PC-3 (cell line): Measurements from ENCODE around the gene STH. TPM values are rescaled to one million over a fixed set of nuclear protein-coding genes. Genes with fewer than 3 reads are reported as not detected.

Experiments
- ATAC-seq: fragments of 200-7000 bp; cut with Tn5 transposase; 2 replicates; pipeline ENCODE4 v1.9.1; 2020; ENCODE audit warnings: mild to moderate bottlenecking, moderate library complexity
- BruUV-seq: library from RNA; stranded (reverse); fragments of 400-500 nt; replicated peaks from 2 replicates; lab custom pipeline; 2021; lab: Mats Ljungman, UMichigan
- CTCF ChIA-PET: fragments of 300-600 bp; sonication (Branson Sonifier 250); formaldehyde crosslinking; loops from one replicate; lab custom pipeline; 2022; ENCODE audit warnings: antibody characterized with exemption; lab: Charles Lee
- POLR2A ChIA-PET: fragments of 300-600 bp; sonication (Branson Sonifier 250); formaldehyde crosslinking; loops from one replicate; lab custom pipeline; 2022; ENCODE audit warnings: antibody characterized with exemption; ENCODE audit not compliant: unreplicated experiment; lab: Charles Lee
- DNase-seq: peaks from one replicate; pipeline ENCODE4 v3.0.0-alpha.2; 2015
- H2AFZ ChIP-seq: fragments of 300-600 bp; sonication (generic); 2 replicates; pipeline ENCODE4 v1.6.0; 2016; ENCODE audit warnings: antibody characterized with exemption, low read length
- H3F3A ChIP-seq: fragments of 300-600 bp; sonication (generic); one replicate; pipeline ENCODE4 v1.6.0; 2017; ENCODE audit warnings: antibody characterized with exemption, low read length, control low read depth, mild to moderate bottlenecking; ENCODE audit not compliant: unreplicated experiment
- H3K27ac ChIP-seq: fragments of 300-600 bp; sonication (generic); 2 replicates; pipeline ENCODE4 v1.5.1; 2016; ENCODE audit warnings: mild to moderate bottlenecking, low read length
- H3K27me3 ChIP-seq: fragments of 300-600 bp; sonication (generic); 2 replicates; pipeline ENCODE4 v1.6.1; 2016; ENCODE audit warnings: low read length, mixed read lengths
- H3K36me3 ChIP-seq: fragments of 300-600 bp; sonication (generic); 2 replicates; pipeline ENCODE4 v1.6.1; 2016; ENCODE audit warnings: low read depth, mixed run types, low read length, mixed read lengths
- H3K4me1 ChIP-seq: fragments of 300-600 bp; sonication (generic); 2 replicates; pipeline ENCODE4 v1.5.1; 2016; ENCODE audit warnings: low read length; ENCODE audit not compliant: insufficient read depth
- H3K4me2 ChIP-seq: fragments of 300-600 bp; sonication (generic); 2 replicates; pipeline ENCODE4 v1.6.0; 2016; ENCODE audit warnings: low read length
- H3K4me3 ChIP-seq: fragments of 300-600 bp; sonication (generic); 2 replicates; pipeline ENCODE4 v1.5.1; 2016; ENCODE audit warnings: mild to moderate bottlenecking, low read length, mixed read lengths
- H3K79me2 ChIP-seq: fragments of 300-600 bp; sonication (generic); 2 replicates; pipeline ENCODE4 v1.6.1; 2017; ENCODE audit warnings: low read length, mixed read lengths
- H3K9ac ChIP-seq: fragments of 300-600 bp; sonication (generic); 2 replicates; pipeline ENCODE4 v1.6.0; 2016; ENCODE audit warnings: mild to moderate bottlenecking, low read length
- H3K9me2 ChIP-seq: fragments of 300-600 bp; sonication (generic); replicated peaks from 2 replicates; pipeline ENCODE4 v1.6.1; 2016; ENCODE audit warnings: mixed run types, low read length, mixed read lengths
- H3K9me3 ChIP-seq: fragments of 300-600 bp; sonication (generic); 2 replicates; pipeline ENCODE4 v1.6.1; 2016; ENCODE audit warnings: low read length, mixed read lengths
- H4K20me1 ChIP-seq: fragments of 300-600 bp; sonication (generic); 2 replicates; pipeline ENCODE4 v1.6.1; 2016; ENCODE audit warnings: low read length, mixed read lengths
- EZH2 ChIP-seq: fragments of 300-600 bp; sonication (generic); IDR thresholded peaks from one replicate; pipeline ENCODE4 v1.6.1; 2017; ENCODE audit warnings: antibody characterized with exemption, mild to moderate bottlenecking, low read length; ENCODE audit not compliant: unreplicated experiment
- EZH2phosphoT487 ChIP-seq: fragments of 300-600 bp; sonication (generic); IDR thresholded peaks from 2 replicates; pipeline ENCODE4 v1.6.1; 2018; ENCODE audit warnings: mild to moderate bottlenecking, antibody characterized with exemption, low read length, borderline replicate concordance
- intact Hi-C: fragments of 100-400 bp; cut with micrococcal nuclease; formaldehyde crosslinking; loops from 2 replicates; pipeline ENCODE4 v1.9.0; 2023
- total RNA-seq: library from RNA; depleted of rRNA; stranded (reverse); fragments of >200 nt; gene quantifications from 2 replicates; pipeline ENCODE4 v1.2.3, GENCODE V29; 2014
- TF ChIP-seq, protein P1 (sequence below): fragments of 300-600 bp; sonication (generic); conservative IDR thresholded peaks from 2 replicates; pipeline ENCODE4 v1.5.1; 2017; ENCODE audit warnings: antibody characterized with exemption, low read depth, mild to moderate bottlenecking, low read length

Gene STH
- total RNA-seq, 1 experiment from 2014 or later = not detected

- Histone ChIP-seq H3K9me3 (no peaks in the 10 kb centered on the region), H3K4me2 (no peak overlapping the region), H3K27me3 (0 out of 2 replicates have a peak, but pooled peaks cover under 1% of the 10 kb centered on the region), H3K4me1 (no peaks in the 10 kb centered on the region), H3K4me3 (no peak overlapping the region), H3K27ac (no peak overlapping the region), H3K9me2 (no peaks in the 10 kb centered on the region), H3K79me2 (no peaks in the 10 kb centered on the region), H3F3A (no peaks in the 10 kb centered on the region), H3K9ac (no peak overlapping the region), H2AFZ (no peak overlapping the region), H4K20me1 (no peaks in the 10 kb centered on the region), H3K36me3 (no peaks in the 10 kb centered on the region)
- intact Hi-C loops = no loop called here
- BruUV-seq = no TSS peak
- TF ChIP-seq, protein P1, sequence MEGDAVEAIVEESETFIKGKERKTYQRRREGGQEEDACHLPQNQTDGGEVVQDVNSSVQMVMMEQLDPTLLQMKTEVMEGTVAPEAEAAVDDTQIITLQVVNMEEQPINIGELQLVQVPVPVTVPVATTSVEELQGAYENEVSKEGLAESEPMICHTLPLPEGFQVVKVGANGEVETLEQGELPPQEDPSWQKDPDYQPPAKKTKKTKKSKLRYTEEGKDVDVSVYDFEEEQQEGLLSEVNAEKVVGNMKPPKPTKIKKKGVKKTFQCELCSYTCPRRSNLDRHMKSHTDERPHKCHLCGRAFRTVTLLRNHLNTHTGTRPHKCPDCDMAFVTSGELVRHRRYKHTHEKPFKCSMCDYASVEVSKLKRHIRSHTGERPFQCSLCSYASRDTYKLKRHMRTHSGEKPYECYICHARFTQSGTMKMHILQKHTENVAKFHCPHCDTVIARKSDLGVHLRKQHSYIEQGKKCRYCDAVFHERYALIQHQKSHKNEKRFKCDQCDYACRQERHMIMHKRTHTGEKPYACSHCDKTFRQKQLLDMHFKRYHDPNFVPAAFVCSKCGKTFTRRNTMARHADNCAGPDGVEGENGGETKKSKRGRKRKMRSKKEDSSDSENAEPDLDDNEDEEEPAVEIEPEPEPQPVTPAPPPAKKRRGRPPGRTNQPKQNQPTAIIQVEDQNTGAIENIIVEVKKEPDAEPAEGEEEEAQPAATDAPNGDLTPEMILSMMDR = no peak
- TF ChIP-seq EZH2 (no peak), EZH2phosphoT487 (no peak)
- DNase-seq (peak; percentile 27), ATAC-seq (no peak)
- CTCF ChIA-PET = no interaction called here
- POLR2A ChIA-PET = no interaction called here
These were observed 25.8 kb upstream of the STH start for GRCh38 chr17:45973099-45973780.

DNA sequence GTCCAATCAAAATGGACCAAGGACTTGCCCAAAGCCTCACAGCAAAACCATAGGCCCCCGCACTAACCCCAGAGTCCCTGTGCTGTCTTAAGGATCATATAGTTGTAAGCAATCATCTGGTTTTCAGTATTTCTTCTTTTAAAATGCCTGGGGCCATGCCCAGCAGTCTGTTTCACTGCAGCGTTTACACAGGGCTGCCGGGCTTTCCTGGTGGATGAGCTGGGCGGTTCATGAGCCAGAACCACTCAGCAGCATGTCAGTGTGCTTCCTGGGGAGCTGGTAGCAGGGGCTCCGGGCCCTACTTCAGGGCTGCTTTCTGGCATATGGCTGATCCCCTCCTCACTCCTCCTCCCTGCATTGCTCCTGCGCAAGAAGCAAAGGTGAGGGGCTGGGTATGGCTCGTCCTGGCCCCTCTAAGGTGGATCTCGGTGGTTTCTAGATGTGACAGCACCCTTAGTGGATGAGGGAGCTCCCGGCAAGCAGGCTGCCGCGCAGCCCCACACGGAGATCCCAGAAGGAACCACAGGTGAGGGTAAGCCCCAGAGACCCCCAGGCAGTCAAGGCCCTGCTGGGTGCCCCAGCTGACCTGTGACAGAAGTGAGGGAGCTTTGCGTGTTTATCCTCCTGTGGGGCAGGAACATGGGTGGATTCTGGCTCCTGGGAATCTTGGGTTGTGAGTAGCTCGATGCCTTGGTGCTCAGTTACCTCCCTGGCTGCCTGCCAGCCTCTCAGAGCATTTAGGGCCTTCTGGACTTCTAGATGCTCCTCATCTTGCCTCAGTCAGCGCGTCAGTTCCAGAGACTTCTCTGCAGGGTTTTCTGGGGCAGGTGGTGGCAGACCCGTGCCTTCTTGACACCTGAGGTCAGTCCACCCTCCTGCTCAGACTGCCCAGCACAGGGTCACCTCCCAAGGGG lies 24.8 kb upstream of the STH start:
- no peak overlapping the region for H3K4me3 ChIP-seq
- DNase-seq (no peak), ATAC-seq (no peak)
- H3K9ac ChIP-seq = no peak overlapping the region
- intact Hi-C loops = no loop called here
- no peaks in the 10 kb centered on the region for H3K9me2 ChIP-seq
- no peaks in the 10 kb centered on the region for H3K9me3 ChIP-seq
- no peaks in the 10 kb centered on the region for H3K27me3 ChIP-seq
- POLR2A ChIA-PET = no interaction called here
- no peaks in the 10 kb centered on the region for H3K4me1 ChIP-seq
- H4K20me1 ChIP-seq = no peaks in the 10 kb centered on the region
- no TSS peak for BruUV-seq
- H3K27ac ChIP-seq = no peak overlapping the region
- no peaks in the 10 kb centered on the region for H3F3A ChIP-seq
- no peaks in the 10 kb centered on the region for H3K79me2 ChIP-seq
- H2AFZ ChIP-seq = no peak overlapping the region
- CTCF ChIA-PET = no interaction called here
- H3K4me2 ChIP-seq = no peak overlapping the region
- H3K36me3 ChIP-seq = no peaks in the 10 kb centered on the region
- TF ChIP-seq, protein P1 = no peak
- TF ChIP-seq EZH2 = no peak
- no peak for TF ChIP-seq EZH2phosphoT487
